Esophagus muscularis mucosa (tissue), 4 donors: Measurements from ENCODE around the gene UCK2.

ENCODE experiments used
- CTCF ChIP-seq, 3 experiments: fragments of 200-600 bp in 2 of 3; fragments of 450-650 bp in 1 of 3; sonication (generic) in 2 of 3; IDR thresholded peaks; one replicate each; pipeline ENCODE4 v1.5.1; 2017 to 2019; ENCODE audit warnings: antibody characterized with exemption in 3 of 3, mild to moderate bottlenecking in 2 of 3, moderate library complexity in 1 of 3
- EP300 ChIP-seq: sonication (generic); formaldehyde crosslinking; IDR thresholded peaks from one replicate; pipeline ENCODE4 v1.6.1; 2017; ENCODE audit warnings: antibody characterized with exemption
- POLR2A ChIP-seq: fragments of 450-650 bp; IDR thresholded peaks from one replicate; pipeline ENCODE4 v1.6.1; 2017; ENCODE audit warnings: antibody characterized with exemption, moderate library complexity, mild to moderate bottlenecking, low read depth

GRCh38 chr1:165927169-165927568, 99.8 kb downstream of the UCK2 start:
- TF ChIP-seq POLR2A: no peak
- no peak for TF ChIP-seq CTCF (IDR thresholded peaks at IDR 0.05)
- no peak for TF ChIP-seq EP300
